RPMI8226 (cell line): Measurements from ENCODE around the gene C19orf25.
A peak's percentile ranks its signal among the peaks of the same experiment; 100 is the strongest.

Experiments
- DNase-seq: peaks from one replicate; pipeline ENCODE4 v3.0.0-alpha.2; 2015

Gene C19orf25

GRCh38 chr19:1474765-1475351 is 4.2 kb downstream of the C19orf25 start:
- DNase-seq: no peak

GRCh38 chr19:1474011-1474764 is 4.8 kb downstream of the C19orf25 start:
- no peak for DNase-seq

- DNase-seq: no peak
Observed at GRCh38 chr19:1473085-1473851, 5.7 kb downstream of the C19orf25 start.

- DNase-seq: no peak
Observed at GRCh38 chr19:1472231-1473084, 6.6 kb downstream of the C19orf25 start.

GRCh38 chr19:1471515-1472160 is 7.4 kb downstream of the C19orf25 start:
- DNase-seq: peak; percentile 55

- peak; percentile 80 for DNase-seq
Observed at GRCh38 chr19:1471010-1471514, 8.0 kb downstream of the C19orf25 start.

GRCh38 chr19:1470305-1471009 is 8.6 kb downstream of the C19orf25 start:
- DNase-seq: peak; percentile 92

- no peak for DNase-seq
Observed at GRCh38 chr19:1470055-1470304, 9.0 kb downstream of the C19orf25 start.

- DNase-seq: peak; percentile 73
Observed at GRCh38 chr19:1469255-1470054, 9.6 kb downstream of the C19orf25 start.

GRCh38 chr19:1468821-1469254 is 10.2 kb downstream of the C19orf25 start:
- DNase-seq: peak; percentile 74

- DNase-seq: peak; percentile 68
Observed at GRCh38 chr19:1468274-1468820, 10.7 kb downstream of the C19orf25 start.

GRCh38 chr19:1467490-1468273 is 11.3 kb downstream of the C19orf25 start:
- no peak for DNase-seq

GRCh38 chr19:1467215-1467489 is 11.9 kb downstream of the C19orf25 start:
- no peak for DNase-seq

- DNase-seq: no peak
Observed at GRCh38 chr19:1466461-1467214, 12.4 kb downstream of the C19orf25 start.

GRCh38 chr19:1466018-1466460 is 13.0 kb downstream of the C19orf25 start:
- no peak for DNase-seq

- no peak for DNase-seq
Observed at GRCh38 chr19:1465191-1466016, 13.6 kb downstream of the C19orf25 start.

- no peak for DNase-seq
Observed at GRCh38 chr19:1461862-1462261, 17.2 kb downstream of the C19orf25 start.
